Stomach smooth muscle (tissue), 2 donors: ENCODE measurements around the gene NHERF2.

Experiments used
- H3K27ac ChIP-seq: one replicate; pipeline ENCODE4 v1.7.0; 2013; ENCODE audit warnings: mild to moderate bottlenecking, low read length, inconsistent platforms
- H3K27me3 ChIP-seq, 2 donors: one replicate each; pipeline ENCODE4 v1.7.0; 2013; ENCODE audit warnings: low read length in 2 of 2; ENCODE audit not compliant: insufficient read depth in 2 of 2, control insufficient read depth in 1 of 2
- H3K36me3 ChIP-seq, 2 donors: one replicate each; pipeline ENCODE4 v1.7.0; 2013; ENCODE audit warnings: low read length in 2 of 2; ENCODE audit not compliant: control insufficient read depth in 2 of 2, insufficient read depth in 2 of 2
- H3K4me1 ChIP-seq: one replicate; pipeline ENCODE4 v1.7.0; 2013; ENCODE audit warnings: low read length; ENCODE audit not compliant: control insufficient read depth, insufficient read depth
- H3K4me3 ChIP-seq, 2 donors: one replicate each; pipeline ENCODE4 v1.7.0; 2013; ENCODE audit warnings: low read length in 2 of 2
- H3K9ac ChIP-seq, 2 donors: one replicate each; pipeline ENCODE4 v1.7.0; 2013; ENCODE audit warnings: low read length in 2 of 2, mild to moderate bottlenecking in 1 of 2
- H3K9me3 ChIP-seq, 2 donors: one replicate each; pipeline ENCODE4 v1.7.0; 2013; ENCODE audit warnings: low read length in 2 of 2; ENCODE audit not compliant: control insufficient read depth in 2 of 2
- donor health status: healthy.
- donor health status: Pancreatic carcinoma.

Gene NHERF2

GRCh38 chr16:1991588-1991947 is 35.1 kb upstream of the NHERF2 start:
- peaks cover 22% of the 10 kb centered on the region for H3K4me1 ChIP-seq
- no peak overlapping the region for H3K9ac ChIP-seq
- H3K9me3 ChIP-seq: no peaks in the 10 kb centered on the region
- no peak overlapping the region for H3K27ac ChIP-seq
- H3K27me3 ChIP-seq: peaks cover 27 to 29% of the 10 kb centered on the region in 2 donors
- peak overlapping the region in 1 of 2 donors; percentile 60 for H3K4me3 ChIP-seq
- peaks cover 2 to 5% of the 10 kb centered on the region in 2 donors for H3K36me3 ChIP-seq

GRCh38 chr16:1991948-1992703 is 34.6 kb upstream of the NHERF2 start:
- H3K9me3 ChIP-seq: no peaks in the 10 kb centered on the region
- no peak overlapping the region for H3K27ac ChIP-seq
- peaks cover 27 to 29% of the 10 kb centered on the region in 2 donors for H3K27me3 ChIP-seq
- H3K36me3 ChIP-seq: peaks cover 0 to 2% of the 10 kb centered on the region in 2 donors
- H3K4me3 ChIP-seq: peak overlapping the region; percentile 40 to 60
- peaks cover 22% of the 10 kb centered on the region for H3K4me1 ChIP-seq
- H3K9ac ChIP-seq: no peak overlapping the region

- Histone ChIP-seq H3K9ac (no peak overlapping the region), H3K36me3 (peaks cover 0 to 3% of the 10 kb centered on the region in 2 donors), H3K4me1 (peaks cover 22% of the 10 kb centered on the region), H3K27me3 (peaks cover 27 to 29% of the 10 kb centered on the region in 2 donors), H3K4me3 (no peak overlapping the region), H3K9me3 (no peaks in the 10 kb centered on the region), H3K27ac (no peak overlapping the region)
Measured at GRCh38 chr16:1992704-1993317, 33.9 kb upstream of the NHERF2 start.

GRCh38 chr16:1993731-1994131 is 33.0 kb upstream of the NHERF2 start:
- H3K27me3 ChIP-seq: peaks cover 23 to 26% of the 10 kb centered on the region in 2 donors
- H3K9ac ChIP-seq: no peak overlapping the region
- H3K4me1 ChIP-seq: peaks cover 22% of the 10 kb centered on the region
- H3K27ac ChIP-seq: no peak overlapping the region
- H3K4me3 ChIP-seq: no peak overlapping the region
- H3K36me3 ChIP-seq: peaks cover 0 to 6% of the 10 kb centered on the region in 2 donors
- H3K9me3 ChIP-seq: no peaks in the 10 kb centered on the region

- peaks cover 23 to 27% of the 10 kb centered on the region in 2 donors for H3K36me3 ChIP-seq
- H3K9me3 ChIP-seq: no peaks in the 10 kb centered on the region
- H3K9ac ChIP-seq: no peak overlapping the region
- H3K27me3 ChIP-seq: no peaks in the 10 kb centered on the region
- no peak overlapping the region for H3K27ac ChIP-seq
- no peak overlapping the region for H3K4me3 ChIP-seq
- no peaks in the 10 kb centered on the region for H3K4me1 ChIP-seq
Measured at GRCh38 chr16:1997494-1998359, 29.0 kb upstream of the NHERF2 start.

GRCh38 chr16:1998360-1998835 is 28.3 kb upstream of the NHERF2 start:
- Histone ChIP-seq H3K9ac (no peak overlapping the region), H3K27me3 (no peaks in the 10 kb centered on the region), H3K9me3 (no peaks in the 10 kb centered on the region), H3K36me3 (peaks cover 23 to 27% of the 10 kb centered on the region in 2 donors), H3K4me1 (peaks cover 2% of the 10 kb centered on the region), H3K4me3 (no peak overlapping the region), H3K27ac (no peak overlapping the region)

GRCh38 chr16:1998852-1999801 is 27.6 kb upstream of the NHERF2 start:
- peaks cover 23 to 27% of the 10 kb centered on the region in 2 donors for H3K36me3 ChIP-seq
- no peak overlapping the region for H3K9ac ChIP-seq
- H3K27me3 ChIP-seq: no peaks in the 10 kb centered on the region
- peaks cover 9% of the 10 kb centered on the region for H3K4me1 ChIP-seq
- H3K9me3 ChIP-seq: no peaks in the 10 kb centered on the region
- H3K4me3 ChIP-seq: no peak overlapping the region
- H3K27ac ChIP-seq: no peak overlapping the region

GRCh38 chr16:1999866-2000514 is 26.7 kb upstream of the NHERF2 start:
- H3K36me3 ChIP-seq: peaks cover 23 to 27% of the 10 kb centered on the region in 2 donors
- no peak overlapping the region for H3K4me3 ChIP-seq
- H3K4me1 ChIP-seq: peaks cover 18% of the 10 kb centered on the region
- no peaks in the 10 kb centered on the region for H3K9me3 ChIP-seq
- H3K27me3 ChIP-seq: no peaks in the 10 kb centered on the region
- H3K27ac ChIP-seq: no peak overlapping the region
- no peak overlapping the region for H3K9ac ChIP-seq

GRCh38 chr16:2001035-2001434 is 25.7 kb upstream of the NHERF2 start:
- Histone ChIP-seq H3K9me3 (no peaks in the 10 kb centered on the region), H3K27me3 (no peaks in the 10 kb centered on the region), H3K27ac (no peak overlapping the region), H3K9ac (no peak overlapping the region), H3K36me3 (peaks cover 23 to 27% of the 10 kb centered on the region in 2 donors), H3K4me1 (peaks cover 27% of the 10 kb centered on the region), H3K4me3 (no peak overlapping the region)
